ENCODE measurements around the gene THOC7. TPM values are rescaled to one million over a fixed set of nuclear protein-coding genes. Genes with fewer than 3 reads are reported as not detected.

Gene THOC7
- total RNA-seq, 3 donors from 2014 or later (not counting 1 experiment from before 2014, with no cell fraction given) = 30.3 to 35.8 (median 32.5) TPM

- Mint-ChIP-seq H3K27me3 (ENCODE audit: low read depth in 2 of 2) (no peaks in the 10 kb centered on the region), H3K4me3 (no peak overlapping the region), H3K9me3 (no peaks in the 10 kb centered on the region), H3K36me3 (no peaks in the 10 kb centered on the region), H3K27ac (no peak overlapping the region), H3K4me1 (peaks cover 10 to 11% of the 10 kb centered on the region in 2 donors)
- 95% methylated on average over 6 of the region's 6 CpGs for WGBS (ENCODE audit: insufficient coverage)
- intact Hi-C loops (cut with micrococcal nuclease) = loop anchor here (10.0 kb wide), 1 partner anchor 1475 kb away; no protein-coding TSS in a partner anchor
- H3K27me3 ChIP-seq (ENCODE audit: control insufficient read depth, insufficient read depth, low read length) = no peaks in the 10 kb centered on the region
- no peaks in the 10 kb centered on the region for H3K36me3 ChIP-seq (ENCODE audit: control insufficient read depth, insufficient read depth, low read length)
- DNase-seq (no peak), ATAC-seq (no peak)
- no peaks in the 10 kb centered on the region for H3K9me3 ChIP-seq (ENCODE audit: control insufficient read depth, insufficient read depth, low read length)
- H3K27ac ChIP-seq (ENCODE audit: low read length) = no peak overlapping the region
- TF ChIP-seq CTCF (IDR thresholded peaks at IDR 0.05) = no peak
- H3K4me3 ChIP-seq (ENCODE audit: low read length) = no peak overlapping the region
- H3K4me1 ChIP-seq (ENCODE audit: control insufficient read depth, insufficient read depth, low read length) = peaks cover 2% of the 10 kb centered on the region
Measured at GRCh38 chr3:63809607-63810006, 54.0 kb downstream of the THOC7 start.

GRCh38 chr3:63808633-63809032 is 55.0 kb downstream of the THOC7 start:
- no peak overlapping the region for H3K4me3 ChIP-seq (ENCODE audit: low read length)
- no peaks in the 10 kb centered on the region for H3K9me3 Mint-ChIP-seq
- no peaks in the 10 kb centered on the region for H3K36me3 ChIP-seq (ENCODE audit: control insufficient read depth, insufficient read depth, low read length)
- intact Hi-C loops (cut with micrococcal nuclease) = no loop called here
- no peaks in the 10 kb centered on the region for H3K4me1 ChIP-seq (ENCODE audit: control insufficient read depth, insufficient read depth, low read length)
- no peaks in the 10 kb centered on the region for H3K27me3 ChIP-seq (ENCODE audit: control insufficient read depth, insufficient read depth, low read length)
- H3K36me3 Mint-ChIP-seq = no peaks in the 10 kb centered on the region
- H3K27ac ChIP-seq (ENCODE audit: low read length) = no peak overlapping the region
- H3K27me3 Mint-ChIP-seq (ENCODE audit: low read depth in 2 of 2) = no peaks in the 10 kb centered on the region
- TF ChIP-seq CTCF (IDR thresholded peaks at IDR 0.05) = no peak
- no peak overlapping the region for H3K4me3 Mint-ChIP-seq
- DNase-seq (no peak), ATAC-seq (no peak)
- H3K27ac Mint-ChIP-seq = no peak overlapping the region
- peaks cover under 1 to 1% of the 10 kb centered on the region in 2 donors for H3K4me1 Mint-ChIP-seq
- H3K9me3 ChIP-seq (ENCODE audit: control insufficient read depth, insufficient read depth, low read length) = no peaks in the 10 kb centered on the region
- 95% methylated on average over 2 of the region's 3 CpGs for WGBS (ENCODE audit: insufficient coverage)

- ATAC-seq (no peak), DNase-seq (no peak)
- H3K27me3 ChIP-seq (ENCODE audit: control insufficient read depth, insufficient read depth, low read length) = no peaks in the 10 kb centered on the region
- Mint-ChIP-seq H3K27ac (no peak overlapping the region), H3K4me3 (no peak overlapping the region), H3K27me3 (ENCODE audit: low read depth in 2 of 2) (no peaks in the 10 kb centered on the region), H3K9me3 (no peaks in the 10 kb centered on the region), H3K4me1 (no peaks in the 10 kb centered on the region), H3K36me3 (no peaks in the 10 kb centered on the region)
- H3K36me3 ChIP-seq (ENCODE audit: control insufficient read depth, insufficient read depth, low read length) = no peaks in the 10 kb centered on the region
- H3K4me3 ChIP-seq (ENCODE audit: low read length) = no peak overlapping the region
- no peaks in the 10 kb centered on the region for H3K9me3 ChIP-seq (ENCODE audit: control insufficient read depth, insufficient read depth, low read length)
- H3K4me1 ChIP-seq (ENCODE audit: control insufficient read depth, insufficient read depth, low read length) = no peaks in the 10 kb centered on the region
- intact Hi-C loops (cut with micrococcal nuclease) = no loop called here
- 79% methylated on average over 5 of the region's 5 CpGs for WGBS (ENCODE audit: insufficient coverage)
- no peak for TF ChIP-seq CTCF (IDR thresholded peaks at IDR 0.05)
- no peak overlapping the region for H3K27ac ChIP-seq (ENCODE audit: low read length)
Measured at GRCh38 chr3:63807961-63808565, 55.5 kb downstream of the THOC7 start.

- ATAC-seq = no peak
- no peaks in the 10 kb centered on the region for H3K27me3 Mint-ChIP-seq (ENCODE audit: low read depth in 2 of 2)
- no peaks in the 10 kb centered on the region for H3K4me1 Mint-ChIP-seq
- H3K27ac Mint-ChIP-seq = no peak overlapping the region
- Histone ChIP-seq H3K36me3 (ENCODE audit: control insufficient read depth, insufficient read depth, low read length) (no peaks in the 10 kb centered on the region), H3K4me1 (ENCODE audit: control insufficient read depth, insufficient read depth, low read length) (no peaks in the 10 kb centered on the region), H3K27me3 (ENCODE audit: control insufficient read depth, insufficient read depth, low read length) (no peaks in the 10 kb centered on the region), H3K4me3 (ENCODE audit: low read length) (no peak overlapping the region), H3K9me3 (ENCODE audit: control insufficient read depth, insufficient read depth, low read length) (no peaks in the 10 kb centered on the region), H3K27ac (ENCODE audit: low read length) (no peak overlapping the region)
- DNase-seq = no peak
- H3K36me3 Mint-ChIP-seq = no peaks in the 10 kb centered on the region
- H3K9me3 Mint-ChIP-seq = no peaks in the 10 kb centered on the region
- intact Hi-C loops (cut with micrococcal nuclease) = no loop called here
- no peak for TF ChIP-seq CTCF (IDR thresholded peaks at IDR 0.05)
- 94% methylated on average over 5 of the region's 5 CpGs for WGBS (ENCODE audit: insufficient coverage)
- no peak overlapping the region for H3K4me3 Mint-ChIP-seq
Measured at GRCh38 chr3:63803911-63804310, 59.7 kb downstream of the THOC7 start.

Data from natural killer cell (primary cell).